HG03097 (cell line): ENCODE measurements around the gene MXD4.

Experiments used
- ATAC-seq: cut with Tn5 transposase; IDR thresholded peaks from one replicate; pipeline ENCODE4 v1.9.1; 2021; ENCODE audit not compliant: unreplicated experiment, low FRiP score

Gene MXD4

DNA sequence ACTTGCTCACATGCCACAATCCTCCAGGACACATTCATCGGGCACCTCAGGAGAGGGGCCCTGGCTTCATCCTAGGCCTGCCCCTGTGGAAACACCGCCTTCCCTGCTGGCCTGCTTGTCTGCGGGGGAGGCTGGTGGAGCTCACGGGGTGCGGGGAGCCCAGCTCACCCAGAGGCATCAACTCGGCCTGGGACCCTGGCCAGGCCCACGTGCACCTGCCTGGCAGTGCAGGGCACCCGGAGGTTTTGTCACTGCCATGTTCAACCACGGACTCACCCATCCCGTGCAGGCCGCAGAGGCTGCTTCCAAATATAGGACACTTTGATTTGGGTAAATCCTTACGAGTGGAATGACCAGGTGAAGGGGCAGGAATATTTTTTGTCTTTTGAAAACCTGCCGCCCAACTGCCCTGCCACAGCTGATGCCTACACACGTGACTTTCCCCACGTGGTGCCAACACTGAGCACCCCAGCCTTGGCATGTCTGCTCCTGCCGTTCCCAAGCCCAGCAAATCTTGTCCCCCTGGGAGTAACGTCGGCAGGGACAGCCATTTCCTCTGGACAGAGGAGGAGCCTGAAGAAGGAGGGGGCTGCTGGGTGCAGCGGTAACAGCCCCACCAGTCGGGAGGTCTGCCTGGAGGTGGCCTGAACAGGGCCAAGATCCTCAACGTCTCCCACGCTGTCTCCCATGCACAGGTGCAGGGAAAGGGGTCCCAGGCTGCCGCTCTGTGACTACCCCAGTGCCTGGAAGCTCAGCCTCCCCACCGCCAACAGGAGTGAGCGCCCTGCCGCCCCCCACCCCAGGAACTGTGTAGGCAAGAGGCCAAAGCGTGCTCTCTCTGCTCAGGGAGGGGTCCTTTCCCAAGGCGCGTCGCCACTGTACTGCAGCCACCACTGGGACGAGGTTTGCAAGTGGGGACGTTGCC, 8.5 kb downstream of the MXD4 start:
- ATAC-seq = no peak

DNA sequence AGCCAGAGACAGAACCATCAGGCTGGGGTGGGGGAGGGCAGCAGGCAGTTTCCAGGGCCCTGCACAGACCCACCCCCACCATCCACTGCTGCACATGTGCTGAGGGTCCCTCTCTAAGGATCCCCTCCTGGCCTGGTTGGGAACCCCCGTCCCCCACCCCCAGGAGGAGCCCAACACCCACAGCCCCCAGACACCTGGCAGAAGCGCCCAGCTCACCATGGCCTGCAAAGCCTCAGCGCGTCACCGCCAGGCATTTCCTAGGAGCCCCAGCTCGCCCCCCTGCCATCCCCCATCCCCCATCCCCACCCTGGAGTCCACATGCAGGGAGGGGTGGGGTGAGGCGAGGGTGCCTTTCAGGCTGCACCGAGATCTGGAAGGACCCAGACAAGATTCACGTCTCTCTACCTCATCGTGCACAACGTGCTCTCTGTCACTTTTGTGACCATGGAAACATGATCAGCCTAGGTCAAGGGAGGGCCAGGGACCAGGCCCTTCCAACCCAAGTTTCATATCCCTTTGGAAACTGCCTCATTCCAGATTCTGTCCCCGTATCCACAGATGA, 9.3 kb downstream of the MXD4 start:
- ATAC-seq = no peak

DNA sequence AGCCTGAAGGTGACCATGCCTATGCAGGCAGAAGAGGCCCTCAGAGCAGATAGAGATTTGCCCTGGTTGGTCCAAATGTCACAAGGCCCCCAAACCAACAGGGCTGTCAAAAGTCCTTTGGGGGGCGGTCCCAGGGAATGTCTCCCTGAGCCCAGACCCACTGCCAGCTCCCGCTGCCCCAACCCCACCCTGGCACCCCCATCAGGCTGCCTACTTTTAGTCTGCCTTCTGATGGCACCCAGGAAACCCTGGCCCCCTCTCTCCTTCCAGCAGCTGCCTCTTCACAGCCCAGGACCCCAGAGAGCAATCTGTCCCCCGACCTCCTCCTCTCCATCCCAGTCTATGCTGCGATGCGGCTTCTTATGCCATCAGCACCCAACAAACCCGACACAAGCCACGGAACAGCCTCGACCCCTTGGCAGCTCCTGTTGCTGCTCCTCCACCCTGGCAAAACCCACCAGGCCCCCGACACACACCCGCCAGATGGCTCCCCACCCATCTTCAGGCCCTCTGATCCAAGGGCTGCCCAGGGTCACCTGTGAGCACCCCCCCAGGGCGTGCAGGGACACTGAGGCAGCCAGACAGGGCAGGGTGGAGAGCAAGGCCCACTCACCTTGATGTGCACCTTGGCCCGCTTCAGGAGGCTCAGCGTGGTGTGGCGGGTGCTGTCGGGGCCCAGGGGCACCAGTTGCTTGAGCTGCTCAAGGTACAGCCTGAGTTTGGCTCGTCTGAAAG, 9.9 kb downstream of the MXD4 start:
- ATAC-seq = no peak

DNA sequence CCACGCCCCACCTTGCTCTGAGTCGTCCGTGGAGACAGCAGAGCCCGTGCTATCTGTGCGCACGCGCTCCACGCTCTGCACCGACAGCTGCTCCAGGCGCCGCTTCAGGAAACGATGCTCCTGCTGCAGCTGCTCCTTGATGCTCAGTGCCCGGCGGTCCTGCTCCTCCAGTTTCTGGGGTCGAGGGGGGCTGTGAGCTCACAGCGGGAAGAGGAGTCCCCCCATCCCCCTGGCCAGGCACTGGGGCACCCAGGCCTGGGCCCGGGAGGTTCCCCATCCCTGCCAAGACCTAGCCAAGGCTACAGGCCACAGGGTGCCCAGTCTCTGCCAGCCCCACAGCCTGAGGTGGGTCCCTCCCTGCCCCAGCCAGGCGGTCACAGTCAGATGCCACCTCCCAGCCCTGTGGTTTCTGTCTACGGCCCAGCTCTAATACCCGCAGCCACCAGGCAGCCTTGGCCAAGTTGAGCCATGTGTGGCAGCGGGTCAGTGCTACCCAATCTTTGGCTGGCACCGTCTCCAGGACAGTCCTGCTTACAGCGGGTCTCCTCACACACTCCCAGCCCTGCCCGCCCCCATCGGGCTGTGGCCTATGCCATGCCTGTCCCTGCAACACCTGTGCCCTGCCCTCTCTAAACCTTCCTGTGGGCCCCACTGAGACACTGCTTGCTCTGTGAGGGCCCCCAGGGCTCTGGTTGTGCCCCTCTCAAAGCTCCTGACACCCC, 10.7 kb downstream of the MXD4 start:
- no peak for ATAC-seq

DNA sequence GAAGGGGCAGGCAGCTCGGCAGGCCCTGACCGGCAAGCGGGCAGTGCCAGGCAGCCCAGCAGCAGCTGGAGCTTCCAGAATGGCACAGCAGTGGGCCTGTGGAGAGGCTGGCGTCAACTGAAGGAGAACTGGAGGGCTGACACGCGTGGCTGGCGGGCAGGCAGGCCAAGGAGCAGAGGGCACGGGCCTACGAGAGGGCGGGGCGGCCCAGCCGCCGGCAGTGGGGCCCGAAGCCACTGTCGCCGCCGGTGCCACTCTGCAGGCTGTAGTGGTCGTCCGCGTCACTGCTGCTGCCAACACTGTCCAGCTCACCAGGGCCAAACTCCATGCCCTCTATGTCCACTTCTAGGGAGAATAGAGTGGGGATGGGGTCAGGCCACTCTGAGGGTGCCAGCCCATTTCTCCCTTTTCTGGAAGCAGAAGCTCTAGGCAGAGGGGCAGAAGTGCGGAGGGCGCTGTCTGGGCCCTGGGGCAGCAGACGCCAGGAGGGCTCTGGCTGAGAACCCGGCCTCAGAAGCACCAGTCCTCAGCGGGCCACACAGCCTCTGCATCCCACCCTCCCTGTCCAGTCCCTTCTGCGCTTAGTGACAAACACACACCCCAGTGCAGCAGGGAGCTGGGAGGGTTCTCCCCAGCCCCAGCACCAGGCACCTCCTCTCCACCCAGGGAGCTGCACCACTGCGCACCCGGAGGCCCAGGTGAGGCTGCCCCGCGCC, 11.4 kb downstream of the MXD4 start:
- no peak for ATAC-seq

DNA sequence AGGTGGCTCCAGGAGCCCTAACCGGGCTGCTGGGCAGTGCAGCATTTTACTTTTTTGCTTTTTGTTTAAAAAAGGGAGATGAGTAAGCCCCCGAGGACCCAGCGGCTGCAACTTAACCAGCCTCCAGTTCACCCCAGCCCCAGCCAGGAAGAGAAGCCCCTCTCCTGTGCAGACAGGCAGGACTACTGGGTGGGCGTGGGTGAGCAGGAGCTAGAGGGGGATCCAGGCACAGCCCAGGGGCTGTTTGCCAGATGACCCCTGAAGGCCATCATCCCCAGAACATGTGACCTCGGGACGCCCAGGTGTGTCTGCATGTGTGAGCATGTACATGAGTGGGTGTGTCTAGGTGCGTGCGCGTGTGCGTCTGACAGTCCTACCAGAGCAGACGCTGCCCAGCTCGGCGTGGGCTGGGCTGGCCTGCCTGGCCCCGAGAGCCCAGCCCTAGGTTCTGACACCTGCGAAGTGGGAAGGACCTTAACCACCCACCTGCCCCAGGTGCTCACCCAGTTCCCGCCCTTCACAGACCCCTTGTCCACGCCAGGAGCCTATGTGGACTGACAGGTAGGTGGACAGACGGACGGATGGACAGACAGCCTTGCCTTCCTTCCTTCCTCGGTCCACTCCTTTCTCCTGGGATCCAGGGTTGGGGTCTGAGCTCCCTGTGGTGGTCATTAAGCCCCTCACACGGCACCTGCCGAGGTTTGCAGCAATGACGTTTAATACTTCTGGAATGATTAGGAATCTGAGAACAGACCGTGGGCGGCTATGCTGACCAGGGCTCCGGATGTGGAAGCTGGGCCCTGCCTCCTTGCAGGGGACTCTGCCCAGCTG, 12.2 kb downstream of the MXD4 start:
- ATAC-seq = no peak

DNA sequence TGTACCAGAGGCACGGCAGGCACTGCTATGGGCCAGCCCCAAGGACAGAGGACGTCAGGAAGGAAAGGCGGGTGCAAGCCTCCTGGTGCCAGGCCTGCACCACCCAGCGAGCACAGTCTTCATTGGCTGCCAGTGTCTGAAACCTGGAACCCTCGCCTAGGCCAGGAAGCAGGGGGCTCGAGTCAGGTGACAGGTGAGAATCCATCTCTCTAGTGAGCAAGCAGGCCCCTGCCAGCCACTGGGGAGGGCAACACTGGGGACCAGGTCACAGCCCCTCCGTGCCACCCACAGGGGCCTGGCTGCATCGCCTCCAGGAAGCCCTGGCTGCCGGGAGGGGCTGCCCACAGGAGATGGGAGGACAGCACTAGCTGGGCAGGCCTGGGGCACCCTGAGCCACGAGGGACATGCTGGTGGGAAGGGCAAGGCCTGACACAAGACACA, 13.1 kb downstream of the MXD4 start:
- ATAC-seq = no peak

DNA sequence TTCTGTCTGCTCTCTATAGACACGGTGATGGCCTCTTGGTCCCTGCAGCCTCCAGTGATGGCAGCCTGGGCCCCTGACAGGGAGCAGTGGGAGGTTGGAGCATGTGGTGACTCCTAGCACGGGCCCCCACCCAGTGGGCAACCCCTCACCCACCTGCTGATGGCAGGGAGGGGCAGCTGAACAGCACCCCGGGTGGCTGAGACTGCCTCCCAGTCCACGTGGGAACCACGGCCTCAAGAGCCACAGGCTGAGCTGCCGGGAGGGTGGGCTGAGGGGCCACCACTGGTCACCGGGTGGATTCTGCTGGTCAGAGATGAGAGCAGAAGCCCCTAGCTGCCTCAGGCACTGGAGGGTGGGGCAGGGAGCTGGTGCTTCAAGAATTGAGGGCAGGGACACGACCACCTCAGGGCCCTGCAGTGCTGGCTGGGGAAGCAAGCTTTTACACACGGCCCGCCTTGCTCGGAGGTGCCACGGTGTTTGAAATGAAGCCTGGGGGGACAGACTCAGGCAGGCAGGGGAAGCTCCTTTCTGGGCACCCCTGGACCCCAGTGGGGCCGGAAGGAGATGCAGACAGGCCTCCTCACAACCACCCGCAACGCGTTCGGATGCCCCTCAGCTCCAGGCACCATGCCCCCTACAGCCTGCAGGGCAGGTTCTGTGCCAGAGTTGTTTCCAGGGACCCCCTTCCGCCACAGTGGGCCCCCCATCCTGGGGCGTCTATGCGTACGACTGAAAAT, 13.7 kb downstream of the MXD4 start:
- no peak for ATAC-seq

DNA sequence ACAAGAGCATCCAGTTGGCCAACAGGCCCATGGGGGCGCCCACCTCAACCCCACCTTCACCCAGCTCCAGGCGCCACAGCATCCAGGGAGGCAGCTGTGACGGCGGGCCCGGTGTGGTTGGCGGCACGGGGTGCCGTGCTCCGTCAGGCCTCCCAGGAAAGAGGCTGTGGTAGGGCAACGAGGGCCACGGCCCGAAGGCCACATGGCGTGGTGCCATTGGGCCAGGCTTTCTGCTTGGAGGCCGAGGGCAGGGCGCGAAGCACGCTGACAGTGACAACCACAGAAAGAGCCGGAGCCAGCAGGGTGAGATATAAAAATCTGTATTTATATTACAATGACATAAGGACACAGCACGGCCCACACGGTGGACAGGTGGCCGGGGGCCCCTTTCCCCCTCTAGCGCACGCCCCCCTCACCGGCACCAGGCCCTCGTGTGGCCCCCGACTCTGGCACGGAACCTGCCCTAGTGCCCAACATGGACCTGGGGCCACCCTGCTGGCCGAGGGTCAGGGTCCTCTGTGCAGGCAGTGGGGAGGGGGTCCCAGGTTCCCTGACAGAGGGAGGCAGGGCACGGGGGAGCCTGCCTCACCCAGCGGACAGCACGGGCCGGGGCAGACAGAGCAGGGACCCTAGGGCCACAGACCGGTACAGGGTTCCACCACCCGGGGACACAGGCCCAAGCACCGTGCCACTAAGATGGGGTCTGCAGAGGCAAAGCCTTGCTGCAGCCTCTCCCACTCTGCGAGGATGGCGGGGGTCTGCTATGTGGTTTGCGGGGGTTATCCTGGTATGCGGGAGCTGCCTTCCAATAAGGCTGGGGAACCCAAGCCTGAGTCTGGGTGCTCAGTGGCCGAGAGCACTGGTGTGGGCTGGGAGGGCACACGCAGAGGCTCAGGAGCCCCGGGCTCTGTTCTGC, 14.5 kb downstream of the MXD4 start:
- ATAC-seq = no peak

DNA sequence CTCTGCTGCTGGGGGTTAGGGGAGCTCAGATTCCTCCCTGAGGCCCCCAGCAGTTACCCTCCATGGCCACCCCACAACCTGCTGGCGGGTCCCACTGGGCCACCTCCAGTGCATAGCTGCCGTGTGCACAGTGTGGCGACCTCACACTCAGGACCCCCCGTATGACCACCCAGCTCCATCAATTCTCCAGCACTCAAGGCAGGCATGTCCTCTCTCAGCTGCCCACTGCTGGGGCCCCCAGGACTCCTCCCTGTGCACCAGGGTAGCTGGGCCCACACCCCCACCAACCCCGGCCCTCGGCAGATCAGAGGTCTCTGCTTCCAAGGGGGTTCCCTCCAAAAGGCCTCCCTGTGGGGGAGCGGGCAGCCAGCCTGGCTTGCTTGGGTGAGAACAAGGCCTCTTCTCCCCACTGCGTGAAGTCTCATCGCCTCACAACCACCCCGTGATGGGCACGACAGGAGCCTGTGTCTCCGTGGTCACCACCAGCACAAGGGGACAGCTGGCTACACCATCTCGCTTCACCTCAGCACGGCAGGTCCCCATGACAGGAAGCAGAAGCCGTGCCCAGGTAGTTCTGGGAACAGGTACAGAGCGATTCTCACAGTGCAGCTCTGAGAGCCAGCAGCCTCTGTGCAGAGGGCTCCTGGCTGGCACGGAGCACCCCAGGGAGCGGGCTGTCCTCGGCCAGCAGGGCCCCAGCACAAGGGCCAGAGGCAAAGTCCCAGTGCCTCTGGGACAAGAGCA, 15.4 kb downstream of the MXD4 start:
- no peak for ATAC-seq

DNA sequence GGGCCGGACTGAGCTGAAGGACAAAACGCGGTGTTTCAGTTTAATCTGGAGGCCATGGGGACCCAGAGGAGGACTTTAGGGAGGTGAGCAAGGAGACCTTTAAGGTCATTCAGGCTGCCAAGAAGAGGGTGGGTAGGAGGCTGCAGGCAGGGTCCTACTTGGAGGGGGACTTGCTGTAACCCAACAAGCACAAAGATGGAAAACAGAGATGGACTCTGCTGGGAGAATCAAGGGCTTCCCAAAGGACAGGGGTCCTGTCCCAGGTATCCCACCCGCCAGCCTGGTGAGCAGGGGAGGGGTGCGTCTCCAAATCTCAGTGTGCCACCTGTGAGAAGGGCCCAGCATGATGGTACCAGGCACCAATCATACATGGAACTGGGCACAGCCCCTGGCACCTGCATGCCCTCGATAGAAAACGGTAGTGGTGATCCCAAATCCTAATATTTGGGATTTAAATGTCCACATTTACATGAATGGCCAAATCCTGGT, 16.1 kb downstream of the MXD4 start:
- ATAC-seq = no peak

DNA sequence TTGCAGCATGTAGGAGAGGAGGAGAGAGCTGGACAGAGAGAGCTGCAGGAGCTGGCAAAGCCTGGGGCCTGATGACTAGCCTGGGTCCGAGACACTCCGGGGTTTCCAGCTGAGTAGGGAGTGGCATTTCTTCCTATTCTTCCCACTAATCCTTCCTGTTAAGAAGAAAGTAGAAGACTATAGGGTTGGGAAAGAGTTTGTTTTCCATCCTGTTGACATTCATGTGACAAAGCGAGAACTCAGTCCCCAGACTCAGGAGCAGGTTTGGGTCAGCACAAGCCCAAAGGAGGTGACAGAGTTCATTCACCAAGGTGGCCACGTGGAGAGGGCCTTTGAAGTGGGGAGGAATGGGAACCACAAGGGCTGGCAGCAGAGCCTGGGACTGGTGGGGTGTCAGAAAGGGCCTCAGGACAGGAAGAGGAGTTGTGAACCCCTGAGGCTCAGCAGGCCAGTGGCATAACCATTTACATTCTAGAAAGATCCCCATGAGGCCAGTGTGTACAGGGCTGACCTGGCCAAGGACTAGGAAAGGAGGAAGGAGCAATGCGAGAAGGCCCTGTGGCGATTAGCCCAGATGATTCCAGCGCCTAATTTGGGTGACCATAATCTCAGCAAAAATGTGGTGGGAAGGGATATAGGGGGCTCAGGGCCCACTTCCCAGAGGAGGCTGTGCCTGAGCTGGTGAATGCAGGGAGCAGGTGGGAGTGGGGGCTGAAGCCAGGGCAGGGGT, 16.7 kb downstream of the MXD4 start:
- ATAC-seq = no peak

DNA sequence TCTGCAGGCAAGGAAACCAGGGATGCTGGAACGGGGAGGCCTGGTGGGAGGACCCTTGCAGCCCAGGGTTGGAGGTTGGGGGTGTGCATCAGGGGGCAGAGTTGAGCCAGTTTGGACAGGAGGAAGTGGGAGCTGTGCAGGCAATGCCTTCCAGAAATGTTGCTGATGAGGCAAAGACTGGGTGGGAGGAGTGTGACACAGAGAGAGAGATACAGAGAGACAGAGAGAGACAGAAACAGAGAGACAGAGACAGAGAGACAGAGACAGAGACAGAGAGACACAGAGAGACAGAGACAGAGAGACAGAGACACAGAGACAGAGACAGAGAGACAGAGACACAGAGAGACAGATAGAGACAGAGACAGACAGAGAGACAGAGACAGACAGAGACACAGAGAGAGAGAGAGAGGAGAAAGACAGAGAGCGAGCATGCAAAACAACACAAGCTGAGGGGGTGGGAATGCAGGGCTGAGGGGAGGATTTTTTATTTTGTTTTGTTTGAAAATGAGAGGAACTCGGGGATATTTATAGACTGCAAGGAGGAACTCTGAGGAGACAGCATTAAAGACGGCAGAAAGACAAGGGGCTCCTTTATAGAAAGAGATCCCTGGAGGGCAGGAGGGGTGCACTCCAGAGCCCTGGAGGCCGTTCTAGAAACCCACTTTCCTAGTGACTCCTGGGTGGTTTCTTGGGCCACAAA, 18.1 kb downstream of the MXD4 start:
- ATAC-seq = no peak

DNA sequence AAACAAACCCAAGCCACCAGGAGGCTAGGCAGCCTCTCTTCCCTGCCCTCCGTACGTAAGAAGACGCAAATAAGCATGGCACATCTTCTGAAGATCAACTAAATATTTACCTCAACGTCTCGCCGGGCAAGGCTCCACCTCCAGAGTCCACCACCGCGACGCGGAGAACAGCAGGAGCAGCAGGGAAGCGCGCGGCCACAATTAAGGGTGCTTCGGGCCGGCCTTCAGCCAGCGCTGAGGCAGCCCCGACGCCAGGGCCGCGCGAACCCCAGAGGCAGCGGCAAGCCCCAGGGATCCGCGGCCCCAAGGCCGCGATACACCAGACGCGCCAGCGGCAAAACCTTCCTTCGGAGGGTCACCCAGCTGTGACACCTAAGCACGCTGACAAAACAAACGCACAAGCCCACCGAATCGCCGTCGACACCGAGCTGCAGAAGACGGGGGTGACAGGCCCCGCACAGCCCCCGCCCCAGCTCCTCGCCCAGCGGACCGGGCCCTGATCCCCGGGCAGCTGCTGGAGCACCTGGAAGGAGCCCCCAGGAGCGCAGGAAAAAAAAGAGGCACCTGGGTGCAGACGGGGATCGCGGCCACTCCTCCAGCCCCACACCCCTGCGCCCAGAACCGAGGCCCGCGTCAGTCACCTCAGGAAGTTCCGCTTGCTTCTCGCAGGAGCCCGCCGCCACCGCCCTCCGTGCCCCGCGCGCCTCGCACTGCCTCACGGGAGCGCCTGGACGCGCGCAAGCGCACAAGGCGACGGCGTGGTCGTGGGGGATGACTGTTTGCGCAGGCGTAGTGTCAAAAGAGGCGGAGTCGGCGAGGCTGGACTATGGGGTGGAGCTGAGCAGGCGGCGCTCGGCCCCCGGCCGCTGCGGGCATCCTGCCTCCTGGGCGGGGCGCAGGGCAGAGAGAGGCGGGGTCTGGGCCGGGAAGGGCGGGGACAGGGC, 20.2 kb downstream of the MXD4 start, which contains the start of the genes HAUS3 and POLN:
Gene HAUS3 (minus strand): TSS at position 712 of the 944 bp plus-strand sequence. CDS start 1,175 bp downstream, outside the sequence.
Gene POLN (minus strand): TSS at position 712 of the 944 bp plus-strand sequence. CDS start 12,890 bp downstream, outside the sequence.
- ATAC-seq = peak; percentile 87
